HG03039 (cell line): ENCODE measurements around the gene UBN1.

Source experiments
- ATAC-seq: cut with Tn5 transposase; IDR thresholded peaks from one replicate; pipeline ENCODE4 v1.9.1; 2021; ENCODE audit warnings: mild to moderate bottlenecking, moderate library complexity; ENCODE audit not compliant: unreplicated experiment

UBN1 gene

GRCh38 chr16:4846901-4847773 lies at the start of gene UBN1, which contains the start of gene GLYR1:
TSS of gene UBN1 (plus strand) at chr16:4847481. CDS start at chr16:4852918, 5,437 bp downstream.
TSS of gene GLYR1 (minus strand) at chr16:4847288. CDS start at chr16:4847265, 23 bp downstream.
- ATAC-seq: peak; percentile 86

DNA sequence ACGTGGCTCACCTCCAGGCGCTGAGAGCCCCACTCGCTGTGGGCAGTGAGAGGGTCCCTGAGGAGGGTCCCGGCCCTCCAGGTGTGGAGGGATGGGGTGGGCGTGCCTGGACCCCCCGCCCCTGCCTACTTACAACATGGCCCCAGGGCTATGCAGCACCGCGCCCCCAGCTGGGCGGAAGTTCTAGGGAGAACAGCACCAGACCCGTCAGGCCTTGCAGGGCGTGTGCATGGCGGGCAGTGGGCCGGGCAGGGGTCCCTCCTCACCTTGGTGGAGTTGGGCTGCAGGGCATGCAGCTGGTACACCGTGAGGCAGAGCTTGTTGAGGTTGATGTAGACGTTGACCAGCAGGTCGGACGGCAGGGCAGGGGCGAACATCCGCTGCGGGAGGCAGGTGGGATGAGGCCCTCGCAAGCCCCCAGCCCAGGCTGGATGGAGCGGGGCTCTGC lies 49.5 kb upstream of the UBN1 start:
- no peak for ATAC-seq

DNA sequence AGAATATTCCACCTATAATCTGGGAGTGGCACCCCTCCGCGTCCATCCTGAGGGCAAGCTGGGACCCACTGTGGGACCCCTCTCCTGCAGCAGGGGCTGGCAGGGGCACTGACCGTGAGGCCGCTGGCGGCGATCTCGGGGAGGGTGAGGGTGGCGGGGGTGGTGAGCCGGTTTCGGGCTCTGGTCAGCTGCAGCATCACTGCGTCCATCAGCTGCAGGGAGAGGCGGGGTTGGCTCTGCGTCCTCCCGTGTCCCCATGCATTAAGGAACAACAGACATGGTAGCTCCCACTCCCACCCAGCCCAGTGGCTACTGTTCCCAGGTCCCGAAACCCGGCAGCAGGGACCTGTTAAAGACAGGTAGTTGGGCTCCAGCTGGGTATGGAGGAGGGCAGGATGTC lies 48.8 kb upstream of the UBN1 start:
- no peak for ATAC-seq

GRCh38 chr16:4799171-4799855 lies 48.0 kb upstream of the UBN1 start:
- ATAC-seq: no peak

DNA sequence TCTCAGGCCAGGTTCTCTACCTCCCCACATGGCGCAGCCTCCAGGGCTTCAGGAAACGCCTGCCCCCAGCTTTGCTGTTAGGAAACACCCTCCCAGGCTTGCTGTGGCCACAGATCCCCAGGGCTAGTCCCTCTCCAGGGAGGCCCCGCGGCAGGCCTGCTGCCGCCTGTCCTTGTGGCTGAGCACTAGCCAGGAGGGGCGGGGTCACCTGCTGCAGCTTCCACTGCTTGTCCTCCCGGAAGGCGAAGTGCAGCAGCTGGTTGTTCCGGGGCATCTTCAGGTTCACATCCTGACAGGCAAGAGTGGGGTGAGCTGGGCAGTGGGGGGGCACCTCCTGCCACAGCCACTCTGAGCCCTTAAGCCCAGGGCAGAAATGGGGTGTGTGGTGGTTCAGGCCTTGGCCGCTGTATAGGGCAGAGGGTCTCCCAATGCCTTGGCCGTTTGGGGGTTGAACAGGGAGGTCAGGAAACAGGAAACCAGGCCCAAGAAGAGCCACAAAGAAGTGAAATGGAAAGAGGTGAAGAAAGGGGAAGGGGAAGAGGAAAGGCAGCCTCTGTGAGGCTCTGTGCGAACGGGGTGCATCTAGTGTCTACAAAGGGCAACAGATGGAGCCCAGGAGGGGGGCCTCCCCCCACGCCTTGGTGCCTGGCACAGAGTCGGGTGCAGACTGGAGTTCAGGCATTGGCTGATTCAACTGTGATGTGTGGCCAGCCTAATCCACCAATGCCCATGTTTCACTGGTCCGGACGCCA lies 46.8 kb upstream of the UBN1 start:
- ATAC-seq: no peak

DNA sequence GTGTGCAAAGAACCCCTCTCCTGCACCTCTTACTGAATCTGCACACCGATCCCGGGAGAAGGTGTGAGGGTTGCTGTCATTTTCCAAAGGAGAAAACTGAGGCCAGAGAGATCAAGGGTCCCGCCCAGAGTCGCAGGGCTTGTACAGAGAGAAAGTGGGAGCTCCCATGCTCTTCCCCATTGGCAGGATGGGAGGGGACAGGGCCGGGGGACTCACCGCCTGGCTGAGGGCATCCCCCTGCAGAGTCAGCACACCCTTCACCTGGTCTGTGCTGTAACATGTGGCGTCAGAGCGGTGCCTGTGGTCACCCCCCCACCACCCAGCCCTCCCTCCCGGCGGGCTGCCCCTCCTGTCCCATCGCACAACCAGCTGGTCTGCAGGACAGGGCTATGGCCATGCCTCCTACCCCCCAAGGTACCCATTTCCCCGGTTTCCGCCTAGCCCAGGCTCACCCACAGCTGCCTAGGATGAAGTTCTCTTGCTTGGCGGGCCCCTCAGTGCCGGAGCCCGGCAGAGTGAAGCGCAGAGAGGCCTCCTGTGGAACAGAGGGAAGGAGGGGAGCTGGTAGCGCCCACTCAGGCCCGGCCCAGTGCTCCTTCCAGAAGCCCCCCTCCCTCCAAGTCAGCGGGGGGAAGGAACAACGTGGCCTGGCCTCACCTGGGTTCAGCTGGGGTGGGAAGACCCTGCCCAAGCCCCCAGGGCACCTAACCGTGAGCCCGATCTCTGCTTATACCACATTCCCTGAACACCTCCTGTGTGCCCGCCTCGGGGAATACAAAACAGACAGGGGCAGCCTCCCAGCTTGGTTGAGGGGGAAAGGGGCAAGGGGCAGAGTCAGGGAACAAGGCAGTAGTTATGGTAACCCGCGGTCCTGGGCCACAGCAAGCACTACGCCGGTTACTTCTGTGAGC lies 46.0 kb upstream of the UBN1 start:
- ATAC-seq: no peak

GRCh38 chr16:4801962-4802658 lies 45.2 kb upstream of the UBN1 start, which contains the start of gene ROGDI:
TSS of gene ROGDI (minus strand) at chr16:4802633. CDS start at chr16:4802571, 62 bp downstream.
- ATAC-seq: peak; percentile 39

DNA sequence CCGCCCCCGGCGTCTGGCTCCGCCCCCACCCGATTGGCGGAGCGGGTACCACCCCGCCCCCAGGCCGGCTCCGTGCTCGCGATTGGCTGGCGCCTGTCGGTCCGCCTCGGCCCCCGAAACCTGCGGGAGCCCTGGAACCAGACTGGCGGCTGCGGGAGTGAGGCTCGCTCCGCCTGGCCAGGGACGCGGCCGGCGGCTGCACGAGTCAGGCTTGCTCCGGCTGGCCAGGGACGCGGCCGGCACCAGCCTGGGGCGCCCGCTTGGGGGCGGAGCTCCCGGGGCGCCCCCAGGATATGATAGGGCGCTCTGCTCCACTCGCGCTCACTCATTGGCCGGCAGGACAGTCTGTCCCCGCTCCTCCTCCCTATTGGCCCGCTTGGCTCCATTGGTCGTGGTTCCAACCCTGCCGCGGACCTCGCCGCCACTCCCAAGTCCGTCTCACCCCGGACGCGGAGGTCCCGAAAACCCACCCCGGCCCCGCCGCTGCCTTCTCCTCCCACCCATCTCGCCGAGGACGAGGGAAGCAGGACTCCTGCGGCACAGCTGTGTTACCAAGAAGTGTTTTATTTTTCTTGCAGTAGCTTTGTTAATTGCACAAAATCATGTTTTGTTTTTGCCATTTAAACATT lies 44.5 kb upstream of the UBN1 start:
- ATAC-seq: peak; percentile 89

DNA sequence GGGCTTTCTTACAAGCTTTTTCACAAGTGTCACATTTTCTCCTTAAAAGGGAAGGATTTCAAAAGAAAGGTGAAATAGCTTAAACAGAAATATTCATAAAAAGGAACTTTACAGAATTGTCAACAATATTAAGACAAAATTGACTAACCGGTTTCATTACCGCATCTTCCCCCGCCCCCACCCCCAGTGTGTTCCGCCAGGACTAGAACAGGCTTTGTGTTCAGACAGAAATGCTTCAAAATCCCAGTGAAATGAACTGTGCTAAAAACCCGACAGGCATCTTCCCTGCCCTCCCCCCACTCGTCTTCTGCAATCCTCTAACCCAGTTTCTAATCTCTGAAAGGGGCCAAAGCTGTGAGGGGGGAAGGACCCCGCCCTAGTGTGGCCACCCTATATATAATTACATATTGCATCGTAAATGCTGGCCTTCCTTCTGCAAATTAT lies 43.9 kb upstream of the UBN1 start:
- no peak for ATAC-seq

DNA sequence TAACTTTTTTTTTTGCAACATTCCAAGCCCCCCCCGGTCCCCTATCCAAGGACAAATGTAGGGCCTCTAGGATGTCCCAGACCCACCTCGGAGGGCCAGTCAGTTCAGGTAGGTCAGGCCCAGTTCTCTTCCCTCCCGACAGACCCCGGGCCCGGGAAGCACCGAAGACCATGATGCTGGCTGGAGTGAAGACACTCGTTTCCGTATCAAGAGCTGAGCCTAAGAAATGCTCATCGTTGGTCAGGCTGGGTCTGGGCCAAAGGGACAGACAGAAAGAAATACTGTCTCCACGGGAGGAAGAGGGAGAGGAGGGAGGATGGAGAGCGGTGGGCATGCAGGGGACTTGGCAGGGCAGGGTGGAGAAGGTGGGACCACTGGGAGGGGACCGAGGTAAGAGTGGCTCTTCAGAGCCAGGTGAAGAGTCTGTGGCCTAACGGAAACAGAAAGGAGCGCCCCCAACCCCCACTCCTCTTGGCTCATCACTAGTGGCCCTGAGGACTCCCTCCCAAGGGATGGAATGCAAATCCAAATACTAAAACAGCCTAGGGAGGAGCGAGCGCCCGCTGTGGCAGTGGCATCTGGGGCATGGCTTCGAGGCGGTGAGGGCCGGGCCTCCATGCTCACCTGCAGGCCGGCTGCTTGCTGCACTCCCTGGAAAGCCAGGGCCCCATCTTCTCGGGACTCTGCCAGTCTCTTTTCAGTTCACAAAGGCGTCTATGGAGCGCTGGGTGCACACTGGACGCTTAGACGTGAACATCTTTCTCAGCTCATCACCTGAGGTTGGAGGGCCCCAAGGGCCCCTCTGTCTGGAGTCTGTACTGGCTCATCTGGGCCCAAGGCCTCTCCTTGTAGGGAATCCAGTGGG lies 43.2 kb upstream of the UBN1 start:
- ATAC-seq: no peak

DNA sequence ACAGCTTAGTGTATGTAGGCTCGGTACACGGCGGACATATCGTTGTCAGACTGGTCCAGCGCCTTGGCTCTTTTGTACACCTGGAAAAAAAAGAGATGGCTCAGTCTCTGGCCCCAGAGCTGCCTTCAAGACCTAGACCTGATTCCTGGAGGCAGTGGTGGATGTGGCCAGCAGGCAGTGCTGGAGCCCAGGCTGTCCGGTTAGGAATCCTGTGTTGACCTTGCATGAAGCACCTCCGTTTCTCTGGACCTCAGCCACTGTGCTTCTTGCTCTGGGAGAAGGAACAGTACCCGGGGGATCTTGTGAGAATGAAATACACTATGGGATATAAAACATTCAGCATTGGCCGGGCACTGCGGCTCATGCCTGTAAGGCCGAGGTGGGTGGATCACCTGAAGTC lies 42.0 kb upstream of the UBN1 start:
- no peak for ATAC-seq

GRCh38 chr16:4806280-4806679 lies 41.0 kb upstream of the UBN1 start:
- no peak for ATAC-seq

- ATAC-seq: no peak
Measured at GRCh38 chr16:4811242-4811641, 36.0 kb upstream of the UBN1 start.

DNA sequence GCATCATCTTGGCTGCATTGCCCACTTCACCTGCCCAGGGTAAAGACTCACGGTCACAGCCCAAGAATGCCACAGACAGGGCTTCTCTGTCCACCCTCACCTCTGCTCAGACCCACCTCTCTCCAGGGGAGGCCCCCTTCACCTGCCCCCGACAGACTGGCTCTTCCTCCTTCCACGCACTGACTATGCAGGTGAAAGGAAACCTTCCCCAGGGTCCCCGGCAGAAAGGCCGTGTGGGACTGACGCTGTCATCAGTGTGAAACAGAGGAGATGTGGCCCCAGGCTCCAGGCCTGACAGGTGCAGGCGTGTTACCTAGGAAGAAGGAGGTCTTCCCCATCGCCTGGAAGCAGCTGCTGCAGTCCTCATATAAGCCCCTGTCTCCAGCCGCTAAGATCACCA lies 35.5 kb upstream of the UBN1 start:
- no peak for ATAC-seq

- ATAC-seq: no peak
Measured at GRCh38 chr16:4813251-4814003, 33.9 kb upstream of the UBN1 start.

- no peak for ATAC-seq
Measured at GRCh38 chr16:4814046-4814445, 33.2 kb upstream of the UBN1 start.

- ATAC-seq: no peak
Measured at GRCh38 chr16:4814542-4815173, 32.6 kb upstream of the UBN1 start.
